HG03558 (cell line): ENCODE results near the gene TMC3.

Experiments
- ATAC-seq: cut with Tn5 transposase; IDR thresholded peaks from one replicate; pipeline ENCODE4 v1.9.1; 2021; ENCODE audit warnings: moderate number of reproducible peaks; ENCODE audit not compliant: unreplicated experiment; ENCODE audit errors: extremely low read depth

TMC3 gene

GRCh38 chr15:81302701-81303109 lies 71.3 kb downstream of the TMC3 start:
- no peak for ATAC-seq

- ATAC-seq = peak; percentile 68
Measured at GRCh38 chr15:81301815-81302399, 72.1 kb downstream of the TMC3 start.

GRCh38 chr15:81301385-81301784 lies 72.6 kb downstream of the TMC3 start:
- no peak for ATAC-seq

- no peak for ATAC-seq
Measured at GRCh38 chr15:81299630-81300273, 74.3 kb downstream of the TMC3 start.

- ATAC-seq = no peak
Measured at GRCh38 chr15:81299156-81299555, 74.9 kb downstream of the TMC3 start.

GRCh38 chr15:81298611-81299010 lies 75.4 kb downstream of the TMC3 start:
- ATAC-seq = no peak

- no peak for ATAC-seq
Measured at GRCh38 chr15:81297603-81298575, 76.1 kb downstream of the TMC3 start.

- ATAC-seq = no peak
Measured at GRCh38 chr15:81297147-81297572, 76.9 kb downstream of the TMC3 start.

GRCh38 chr15:81296673-81297072 lies 77.3 kb downstream of the TMC3 start:
- peak; percentile 24 for ATAC-seq

GRCh38 chr15:81296186-81296585 lies 77.8 kb downstream of the TMC3 start:
- ATAC-seq = no peak

- no peak for ATAC-seq
Measured at GRCh38 chr15:81295486-81296121, 78.4 kb downstream of the TMC3 start.

- ATAC-seq = no peak
Measured at GRCh38 chr15:81294516-81294880, 79.5 kb downstream of the TMC3 start.

GRCh38 chr15:81293728-81294515 lies 80.1 kb downstream of the TMC3 start:
- ATAC-seq = peak; percentile 50

- ATAC-seq = no peak
Measured at GRCh38 chr15:81292523-81293001, 81.5 kb downstream of the TMC3 start.

GRCh38 chr15:81291916-81292522 lies 82.0 kb downstream of the TMC3 start:
- no peak for ATAC-seq

- ATAC-seq = no peak
Measured at GRCh38 chr15:81289910-81290309, 84.1 kb downstream of the TMC3 start.

- no peak for ATAC-seq
Measured at GRCh38 chr15:81288616-81289015, 85.4 kb downstream of the TMC3 start.

GRCh38 chr15:81288040-81288439 lies 86.0 kb downstream of the TMC3 start:
- ATAC-seq = no peak

- ATAC-seq = no peak
Measured at GRCh38 chr15:81286621-81287121, 87.3 kb downstream of the TMC3 start.
